ENCODE data around the gene MTO1.
A peak's percentile ranks its signal among the peaks of the same experiment; 100 is the strongest.

MTO1 gene

GRCh38 chr6:73521351-73521985 lies 59.9 kb downstream of the MTO1 start (continued):
- no peak for TF ChIP-seq ZNF10 (tag by site-specific recombination; IDR thresholded peaks at IDR 0.05)
- no peak for TF ChIP-seq SALL2 (tag by site-specific recombination; IDR thresholded peaks at IDR 0.05; ENCODE audit: borderline replicate concordance)
- TF ChIP-seq ZEB2 (tag by site-specific recombination; IDR thresholded peaks at IDR 0.05) = peak; percentile 51; the same call in 1 of the 2 replicates
- peak; percentile 60; the same call in 1 of the 2 replicates for TF ChIP-seq ZBTB17 (tag by site-specific recombination; IDR thresholded peaks at IDR 0.05)
- TF ChIP-seq KLF17 (tag by site-specific recombination; IDR thresholded peaks at IDR 0.05) = peak; percentile 44
- 0 out of 2 replicates have a peak, but pooled peaks have one; percentile 64 for TF ChIP-seq ZSCAN30 (tag by site-specific recombination; IDR thresholded peaks at IDR 0.05)
- TF ChIP-seq ZSCAN4 (tag by site-specific recombination; IDR thresholded peaks at IDR 0.05) = no peak
- 0 out of 2 replicates have a peak, but pooled peaks have one; percentile 37 for TF ChIP-seq YY1 (tag by site-specific recombination; IDR thresholded peaks at IDR 0.05)
- TF ChIP-seq ZNF701 (tag by site-specific recombination; IDR thresholded peaks at IDR 0.05) = no peak
- no peak for TF ChIP-seq SCRT2 (tag by site-specific recombination; IDR thresholded peaks at IDR 0.05)
- peak; percentile 83 for TF ChIP-seq ZNF777 (tag by site-specific recombination; IDR thresholded peaks at IDR 0.05; ENCODE audit: borderline replicate concordance)
- TF ChIP-seq ZNF366 (tag by site-specific recombination; conservative IDR thresholded peaks at IDR 0.05) = peak; percentile 70
- peak; percentile 46; the same call in 1 of the 2 replicates for TF ChIP-seq MZF1 (tag by site-specific recombination; IDR thresholded peaks at IDR 0.05; ENCODE audit: borderline replicate concordance)
- TF ChIP-seq ZNF169 (tag by site-specific recombination; IDR thresholded peaks at IDR 0.05) = no peak
- TF ChIP-seq SP7 (tag by site-specific recombination; IDR thresholded peaks at IDR 0.05) = peak; percentile 40
- peak; percentile 20; the same call in 1 of the 2 replicates for TF ChIP-seq KLF8 (tag by site-specific recombination; IDR thresholded peaks at IDR 0.05)
- TF ChIP-seq ZBTB10 (tag by site-specific recombination; IDR thresholded peaks at IDR 0.05) = peak; percentile 85
- TF ChIP-seq HIC1 (tag by site-specific recombination; IDR thresholded peaks at IDR 0.05) = no peak
- peak; percentile 47; the same call in 1 of the 2 replicates for TF ChIP-seq ZNF596 (tag by site-specific recombination; IDR thresholded peaks at IDR 0.05)
- peak; percentile 77 for TF ChIP-seq ZNF398 (tag by site-specific recombination; IDR thresholded peaks at IDR 0.05)

Data from HEK293 (cell line).